ACHN (cell line): ENCODE measurements around the gene PAIP2.

Experiments used
- DNase-seq: peaks from one replicate; pipeline ENCODE4 v3.0.0-alpha.2; 2015
- in situ Hi-C: cut with HindIII; loops from 2 replicates; pipeline ENCODE4 v1.10.0; 2017; ENCODE audit warnings: low sequenced_read_pairs, low pct_ligation_motif_present, low pct_unique_long_range_greater_than_20kb

The PAIP2 gene

DNA sequence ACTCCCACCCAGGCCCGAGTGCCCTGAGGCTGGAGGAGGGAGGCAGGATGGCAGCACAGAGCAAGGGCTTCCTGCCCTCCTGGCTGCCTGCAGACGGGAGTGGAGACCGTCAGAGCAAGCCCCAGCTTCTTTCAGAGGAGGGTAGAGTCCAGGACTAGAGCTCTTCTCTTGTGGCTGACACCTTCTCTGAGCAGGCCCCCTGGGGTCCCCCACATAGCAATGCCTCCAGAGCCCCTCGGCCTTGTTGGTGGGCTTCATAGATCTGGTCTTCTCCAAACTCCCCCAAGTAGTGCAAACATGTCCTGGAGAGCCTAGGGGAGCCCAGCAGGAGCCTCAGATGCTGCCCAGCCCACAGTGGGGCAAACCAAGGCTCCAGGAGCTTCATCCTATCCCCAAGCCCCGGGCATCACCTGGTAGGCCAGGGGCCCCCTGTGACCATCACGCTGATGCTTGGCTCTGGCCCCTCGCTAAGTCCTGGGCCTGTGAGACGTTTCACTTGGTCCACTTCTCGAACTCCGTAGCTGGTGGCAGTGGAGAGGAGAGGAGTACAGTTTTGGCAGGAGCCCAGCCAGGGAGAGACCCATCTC is 46.0 kb downstream of the PAIP2 start:
- in situ Hi-C loops, result no loop called here
- no peak for DNase-seq

DNA sequence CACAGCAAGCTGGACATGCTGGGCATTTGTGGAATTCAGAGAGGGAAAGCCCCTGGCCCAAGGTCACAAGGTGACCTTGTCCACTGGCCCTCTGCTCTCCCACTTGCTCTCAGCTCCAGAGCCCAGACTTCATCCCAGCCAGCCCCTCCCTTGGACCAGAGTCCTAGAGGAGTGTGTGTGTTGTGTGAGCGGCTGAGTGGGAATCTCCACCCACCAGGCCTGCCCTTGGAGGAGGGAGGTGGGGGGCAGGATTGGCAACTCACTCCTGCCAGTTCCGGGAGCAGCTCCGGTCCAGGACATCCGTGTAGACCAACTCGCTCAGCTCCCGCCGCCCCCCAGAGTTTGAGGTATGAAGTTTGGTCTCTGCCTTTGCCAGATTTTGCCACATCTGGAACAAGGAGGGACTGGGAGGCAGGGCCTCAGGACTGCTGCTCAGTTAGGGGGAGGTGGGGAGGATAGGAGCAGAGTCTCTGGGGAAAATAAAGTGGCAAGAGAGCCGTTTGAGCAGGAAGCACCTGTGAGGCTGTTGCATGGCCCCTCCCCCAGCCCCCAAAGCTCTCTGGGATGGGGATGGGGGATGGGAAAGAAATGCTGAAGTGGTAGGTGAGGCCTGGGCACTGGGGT is 46.7 kb downstream of the PAIP2 start:
- peak; percentile 44 for DNase-seq
- in situ Hi-C loops, result no loop called here

DNA sequence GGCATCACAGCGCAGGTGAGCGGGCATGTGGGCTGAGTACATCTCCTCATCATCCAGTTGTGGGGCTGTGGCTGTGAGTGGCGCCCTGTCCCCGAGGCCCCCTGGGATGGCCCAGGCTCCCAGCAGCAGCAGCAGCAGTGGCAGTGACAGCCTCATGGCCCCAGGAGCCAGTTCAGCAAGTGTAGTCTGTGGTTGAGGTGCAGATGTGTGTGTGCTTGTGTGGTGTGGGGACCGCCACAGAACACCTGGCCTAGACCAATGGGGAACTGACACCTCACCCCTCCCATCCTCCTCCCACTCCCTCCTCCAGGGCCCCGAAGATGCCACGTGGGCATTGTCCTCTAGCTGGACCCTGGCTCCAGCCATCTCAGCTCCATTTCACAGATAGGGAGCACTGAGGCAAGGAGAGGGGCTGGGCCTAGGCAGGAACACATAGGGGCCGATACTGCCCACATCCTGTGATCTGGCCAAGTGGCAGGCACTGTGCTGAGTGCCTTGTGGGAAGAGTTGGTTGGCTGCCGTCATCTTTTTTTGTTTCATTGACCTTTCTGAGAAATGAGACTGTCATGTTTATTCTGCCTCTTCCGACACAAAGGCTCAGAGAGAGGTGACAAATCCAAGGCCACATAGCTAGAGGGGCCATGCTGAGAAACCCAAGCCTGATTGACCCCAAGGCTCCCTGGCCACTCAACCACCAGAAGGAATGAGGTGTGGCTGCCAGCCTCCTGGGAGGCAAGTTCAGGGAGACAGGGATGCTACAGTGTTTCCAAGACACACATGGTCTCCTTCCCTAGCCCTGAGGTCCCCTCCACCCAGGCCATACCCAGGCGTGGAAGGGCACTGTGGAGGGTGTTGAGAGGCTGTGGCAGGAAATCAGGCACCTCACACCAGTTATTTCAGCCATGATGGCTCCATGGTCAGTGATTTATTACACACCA is 48.3 kb downstream of the PAIP2 start, which contains the start of gene MZB1:
TSS of gene MZB1 (minus strand) at position 213 of the 938 bp plus-strand sequence. CDS start at position 156, 57 bp downstream.
- in situ Hi-C loops, result no loop called here

DNA sequence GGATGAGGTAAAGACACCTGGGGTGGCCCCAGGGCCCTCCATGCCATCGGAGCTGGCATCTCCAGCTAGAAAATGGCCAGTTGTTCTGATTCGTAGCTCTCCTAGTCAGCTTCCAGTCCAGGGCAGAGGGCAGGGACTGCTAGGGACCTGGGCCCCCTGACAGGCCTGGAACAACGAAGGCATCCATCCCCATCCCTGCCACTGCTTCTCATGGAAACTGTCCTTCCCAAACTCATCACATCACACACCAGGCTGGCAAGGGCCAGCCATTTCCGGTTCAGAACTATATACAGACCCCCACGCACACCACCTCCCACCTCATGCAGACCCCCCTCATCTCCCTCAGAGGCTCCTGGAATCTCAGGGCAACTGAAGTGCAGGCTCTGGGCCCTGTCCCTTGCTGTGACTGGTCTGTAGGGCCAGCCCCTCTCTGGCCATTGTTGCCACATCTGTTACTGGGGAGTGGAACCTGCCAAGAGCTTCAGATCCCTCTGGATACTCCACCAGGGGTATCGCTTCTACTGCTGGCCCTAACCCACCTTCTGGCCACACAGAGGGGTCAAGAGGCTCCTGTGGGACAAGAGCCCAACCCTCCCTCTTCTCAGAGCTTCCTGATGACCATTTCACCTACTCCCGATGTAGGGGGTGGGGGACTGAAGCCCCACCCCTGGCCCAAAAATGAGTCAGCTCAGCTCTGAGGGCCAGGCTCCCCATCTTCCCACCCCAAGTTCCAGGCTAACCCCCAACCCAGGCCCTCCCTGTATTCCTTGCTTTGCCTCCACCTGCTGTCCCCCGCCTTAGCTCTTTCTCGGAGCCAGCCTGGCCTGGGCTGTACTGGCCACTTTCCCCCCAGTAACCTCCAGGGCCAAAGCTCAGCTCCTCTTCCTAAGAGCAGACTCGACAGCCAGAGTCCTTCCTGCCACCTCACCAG is 49.2 kb downstream of the PAIP2 start:
- DNase-seq, result no peak
- in situ Hi-C loops, result no loop called here

More for the DNA sequence above, 48.3 kb downstream of the PAIP2 start, which contains the start of gene MZB1:
- DNase-seq, result no peak

DNA sequence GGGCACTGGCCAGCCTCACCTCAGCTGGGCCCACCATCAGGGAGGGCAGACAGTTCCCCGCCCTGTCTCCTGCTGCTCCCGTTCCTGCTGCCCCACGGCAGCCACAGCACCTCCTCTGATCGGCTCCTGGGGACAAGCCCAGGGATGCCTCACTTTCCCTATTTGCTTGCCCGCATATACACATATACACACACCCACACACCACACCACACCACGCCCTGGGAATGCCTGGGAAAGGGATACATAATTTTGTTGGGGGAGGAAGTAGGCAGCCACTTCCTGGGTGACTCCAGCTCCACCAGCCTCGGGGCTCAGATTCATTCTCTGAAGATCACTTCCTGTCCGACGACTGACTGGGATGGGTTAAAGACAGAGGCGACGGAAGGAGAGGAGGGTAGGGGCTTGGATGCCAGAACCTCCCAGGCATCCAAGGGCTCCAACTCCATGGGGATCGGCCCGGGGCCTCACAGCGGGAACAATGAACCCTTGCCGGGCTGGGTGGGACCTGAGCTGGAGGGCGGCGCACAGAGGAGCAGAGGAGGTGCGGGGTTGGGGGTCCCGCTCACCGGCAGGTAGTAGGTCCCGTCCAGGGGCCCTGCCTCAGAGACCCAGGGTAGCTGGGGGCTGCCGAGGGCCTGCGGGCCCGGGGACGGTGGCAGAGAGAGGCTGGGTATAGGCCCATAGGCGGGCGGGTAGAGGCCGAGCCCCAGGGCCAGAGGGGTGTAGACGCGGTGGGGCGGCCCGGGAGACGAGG is 50.1 kb downstream of the PAIP2 start:
- DNase-seq, result no peak
- in situ Hi-C loops, result no loop called here

DNA sequence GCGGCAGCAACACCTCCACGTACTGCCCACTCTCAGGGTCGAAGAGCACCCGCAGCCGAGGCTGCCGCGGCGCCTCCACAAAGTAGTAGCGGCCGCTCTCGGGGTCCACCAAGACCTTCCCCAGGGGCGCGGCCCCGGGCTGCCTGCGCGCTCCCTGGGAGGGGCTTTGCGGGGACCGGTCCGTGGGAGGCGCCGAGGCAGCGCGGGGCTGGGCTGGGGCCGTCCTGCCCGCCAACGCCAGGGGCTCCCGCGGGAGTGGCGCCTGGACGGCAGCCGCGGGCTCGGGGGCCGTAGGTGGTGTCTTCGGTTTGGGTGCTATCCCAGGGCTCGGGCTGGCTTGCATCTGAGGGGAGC is 50.6 kb downstream of the PAIP2 start:
- DNase-seq, result no peak
- in situ Hi-C loops, result no loop called here

DNA sequence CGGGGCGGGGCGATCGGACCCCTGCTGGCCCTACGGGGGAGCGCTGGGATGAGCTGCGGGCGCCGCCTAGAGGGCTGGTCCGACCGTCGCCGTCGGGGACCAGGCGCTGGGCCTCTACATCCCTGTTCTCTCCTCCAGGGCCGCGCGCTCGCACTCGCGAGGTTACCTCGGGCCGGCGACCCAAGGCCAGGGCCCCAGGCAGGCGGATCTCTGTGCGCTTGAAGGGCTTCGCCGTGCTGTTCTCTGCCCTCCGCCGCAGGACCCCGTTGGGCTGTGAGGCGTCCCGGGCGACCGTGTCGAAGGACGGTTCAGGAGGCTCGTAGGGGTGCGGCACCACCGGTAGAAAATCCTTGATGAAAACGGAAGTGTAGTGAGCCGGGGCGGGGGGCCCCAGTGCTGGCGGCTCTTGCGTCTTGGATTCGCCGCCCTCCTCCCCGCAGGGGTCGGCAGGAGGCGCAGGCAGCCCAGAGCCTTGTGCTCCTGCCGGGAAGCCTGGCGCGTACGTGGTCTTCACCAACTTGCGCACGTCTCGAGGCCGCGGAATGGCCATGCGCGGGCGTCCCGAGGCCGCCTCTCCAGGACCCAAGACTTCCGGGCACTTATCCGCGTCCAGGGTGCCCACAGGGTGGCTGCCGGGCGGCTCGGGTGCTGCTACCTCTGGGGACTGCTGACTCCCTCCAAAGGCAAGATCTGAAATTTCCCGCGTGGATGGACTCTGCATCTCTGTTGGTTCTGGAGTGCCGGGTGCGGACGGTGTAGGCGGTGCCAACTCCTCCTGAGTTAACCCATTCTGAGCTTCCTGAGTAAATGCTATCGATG is 51.2 kb downstream of the PAIP2 start:
- in situ Hi-C loops, result no loop called here
- DNase-seq, result peak; percentile 69

DNA sequence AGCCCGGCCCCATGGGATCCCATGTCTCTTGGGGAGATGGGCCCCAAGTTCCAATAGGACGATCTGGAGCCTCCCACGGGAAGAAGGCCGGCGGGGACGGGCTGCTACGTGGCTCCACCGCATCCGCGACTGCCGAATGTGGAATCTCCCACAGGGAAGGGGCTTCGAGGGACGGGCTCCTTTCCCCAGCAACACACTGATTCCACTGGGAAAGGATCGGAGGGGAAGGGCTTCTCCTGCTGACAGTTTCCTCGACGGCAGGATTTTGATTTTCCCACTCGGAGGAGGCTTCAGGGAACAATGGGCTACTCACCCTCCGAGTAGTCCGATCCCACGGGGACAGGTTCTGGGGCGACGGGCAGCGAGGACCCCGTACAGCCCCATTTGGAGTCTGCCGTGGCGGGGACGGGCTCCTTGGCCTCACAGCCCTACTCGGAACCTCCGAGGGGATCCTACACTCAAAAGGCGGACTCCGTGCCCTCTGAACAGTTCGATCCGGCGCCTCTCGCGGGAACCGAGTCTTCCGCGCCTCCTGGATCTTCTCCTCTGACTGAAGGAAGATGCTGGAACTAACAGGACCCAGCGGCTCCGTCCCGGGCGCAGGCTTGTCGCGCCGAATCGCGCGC is 52.0 kb downstream of the PAIP2 start:
- in situ Hi-C loops, result no loop called here
- no peak for DNase-seq

DNA sequence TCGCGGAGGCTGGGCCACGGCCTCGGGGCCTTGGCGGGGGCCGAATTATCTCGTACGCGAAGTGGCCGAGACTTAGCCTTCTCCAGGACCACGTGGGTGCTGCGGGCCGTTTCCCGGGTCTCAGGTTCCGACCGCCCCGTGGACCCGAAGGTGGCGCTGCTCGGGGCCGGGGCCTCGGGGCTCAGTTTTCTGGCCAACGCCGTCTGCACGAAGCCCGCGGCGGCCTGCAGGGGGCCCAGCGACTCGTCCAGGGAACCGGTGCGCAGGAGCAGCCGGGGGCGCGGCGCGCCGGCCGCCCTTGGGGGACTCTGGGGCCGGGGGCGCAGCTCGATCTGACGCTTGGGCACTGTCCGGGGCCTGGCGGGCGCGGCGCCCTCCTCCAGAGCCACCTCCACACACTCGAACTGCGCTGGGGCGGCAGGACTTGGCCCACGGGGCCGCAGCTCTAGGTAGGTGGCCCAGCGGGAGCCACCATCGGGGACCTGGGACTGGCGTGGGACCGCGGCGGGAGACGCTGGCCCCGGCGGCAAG is 52.5 kb downstream of the PAIP2 start:
- in situ Hi-C loops, result no loop called here
- no peak for DNase-seq

DNA sequence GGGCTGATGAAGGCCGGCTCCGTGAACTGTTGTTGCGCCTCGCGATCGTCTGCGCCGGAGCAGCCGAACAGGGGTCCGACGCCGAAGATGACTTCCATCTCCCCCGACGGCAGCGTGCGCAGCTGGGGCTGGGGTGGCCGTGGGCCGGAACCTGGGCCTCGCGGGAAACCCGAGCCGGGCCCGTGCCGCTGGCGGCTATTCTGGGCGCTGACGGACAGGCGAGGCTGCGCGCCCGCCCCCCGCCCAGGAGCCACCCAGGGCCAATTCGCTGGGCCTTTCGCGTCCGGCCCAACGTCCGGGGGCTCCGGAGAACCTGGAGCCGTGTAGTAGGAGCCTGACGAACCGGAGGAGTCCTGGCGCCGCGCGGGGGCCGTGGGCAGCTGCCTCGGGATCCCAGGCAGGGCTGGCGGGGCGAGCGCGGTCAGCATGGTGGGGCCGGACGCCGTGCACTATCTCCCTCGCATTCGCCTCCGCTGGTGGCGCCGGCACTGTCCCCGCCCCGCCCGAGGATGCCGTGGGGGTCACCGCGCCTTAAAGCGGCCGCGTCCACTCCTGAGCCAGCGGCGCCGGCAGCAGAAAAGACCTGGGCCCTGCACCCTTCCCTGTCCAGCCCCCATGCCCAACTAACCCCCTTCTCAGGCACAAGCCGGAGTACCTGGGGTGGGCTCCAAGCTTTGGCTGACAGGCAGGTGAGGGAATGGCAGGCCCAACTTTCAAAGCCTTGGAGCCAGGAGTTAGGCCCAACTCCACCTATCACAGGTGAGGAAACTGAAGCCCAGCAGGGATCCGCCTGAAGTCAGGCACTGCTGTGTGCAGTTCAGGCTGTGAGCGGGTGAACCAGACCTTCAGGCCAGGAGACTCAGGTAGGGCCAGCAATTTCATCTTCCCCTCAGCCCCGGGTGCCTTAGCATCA is 53.3 kb downstream of the PAIP2 start, which contains the start of gene PROB1:
TSS of gene PROB1 (minus strand) at position 451 of the 913 bp plus-strand sequence. CDS start at position 428, 23 bp downstream.
- DNase-seq, result no peak
- in situ Hi-C loops, result no loop called here

DNA sequence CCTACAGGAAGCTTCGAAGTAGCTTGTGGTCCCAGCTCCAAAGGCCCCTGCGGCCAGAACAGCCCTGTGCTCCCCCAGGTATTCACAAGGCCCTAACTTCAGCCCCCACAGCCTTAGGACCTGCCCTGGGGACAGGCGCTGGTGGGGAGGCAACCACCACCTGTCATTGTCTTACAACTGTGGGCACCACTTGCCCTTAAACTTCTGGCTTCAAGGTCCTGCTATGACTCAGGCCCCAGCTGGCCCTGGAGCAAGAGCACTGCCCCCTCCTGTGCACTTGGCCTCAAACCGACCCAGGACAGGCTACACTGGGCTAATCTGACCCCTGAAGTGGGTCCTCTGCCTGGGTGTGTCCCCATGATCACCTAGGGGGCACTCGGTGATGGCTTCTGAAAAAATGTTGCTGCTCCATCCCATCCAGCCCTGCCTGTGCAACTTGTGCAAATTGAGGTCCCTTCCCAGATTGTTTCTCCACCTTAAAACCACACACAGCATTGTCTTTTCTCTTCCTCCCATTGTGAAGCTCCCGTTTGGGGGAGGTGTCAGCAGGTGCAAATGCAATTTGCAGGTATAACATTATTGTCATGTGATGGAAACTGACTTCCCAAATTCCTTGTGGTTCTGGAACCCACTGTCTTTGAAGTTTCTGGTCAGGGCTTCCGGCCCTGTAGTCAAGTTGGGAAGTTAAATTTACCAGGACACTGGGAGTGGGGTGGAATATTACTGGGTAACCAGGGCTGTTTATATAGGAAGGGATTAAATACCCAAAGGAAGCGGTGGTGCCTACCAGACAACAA is 54.4 kb downstream of the PAIP2 start:
- DNase-seq, result no peak
- in situ Hi-C loops, result no loop called here

DNA sequence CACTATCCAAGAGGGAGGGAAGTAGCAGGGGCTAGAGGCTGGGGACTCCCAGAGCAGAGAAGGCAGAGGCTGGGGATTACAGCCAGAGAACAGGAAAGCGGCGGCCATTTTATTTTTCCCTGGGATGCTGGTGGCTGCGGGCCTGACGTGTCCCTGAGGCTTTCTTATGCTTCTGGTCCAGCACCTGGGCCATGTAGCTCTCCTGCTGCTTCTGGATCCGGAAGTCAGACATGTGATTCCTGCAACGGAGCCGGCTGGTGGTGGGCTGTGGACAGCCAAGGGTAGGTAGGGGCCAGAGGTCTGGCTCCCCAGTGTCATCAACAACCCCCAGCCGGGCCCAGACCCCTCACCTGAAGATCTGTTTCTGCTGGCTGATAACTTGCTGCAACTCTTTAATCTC is 55.0 kb downstream of the PAIP2 start:
- in situ Hi-C loops, result no loop called here
- DNase-seq, result no peak

DNA sequence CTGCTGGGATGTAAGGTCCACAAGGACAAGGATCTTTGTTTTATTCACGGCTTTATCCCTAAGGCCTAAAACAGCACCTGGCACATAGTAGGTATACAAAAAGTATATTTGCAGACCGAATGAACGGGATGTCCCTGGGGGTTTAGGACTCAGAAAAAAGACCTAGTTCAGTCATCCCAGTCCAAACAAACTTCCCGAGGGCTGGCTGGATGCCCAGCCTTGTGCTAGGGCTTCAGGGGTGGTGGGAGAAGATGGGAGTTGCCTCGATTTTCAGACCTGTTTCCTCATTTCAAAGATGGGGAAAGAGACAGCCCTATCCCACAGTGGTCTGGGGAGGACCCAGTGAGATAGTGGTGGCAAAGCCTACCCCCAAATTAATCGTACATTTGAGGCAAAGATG is 56.3 kb downstream of the PAIP2 start:
- no peak for DNase-seq

DNA sequence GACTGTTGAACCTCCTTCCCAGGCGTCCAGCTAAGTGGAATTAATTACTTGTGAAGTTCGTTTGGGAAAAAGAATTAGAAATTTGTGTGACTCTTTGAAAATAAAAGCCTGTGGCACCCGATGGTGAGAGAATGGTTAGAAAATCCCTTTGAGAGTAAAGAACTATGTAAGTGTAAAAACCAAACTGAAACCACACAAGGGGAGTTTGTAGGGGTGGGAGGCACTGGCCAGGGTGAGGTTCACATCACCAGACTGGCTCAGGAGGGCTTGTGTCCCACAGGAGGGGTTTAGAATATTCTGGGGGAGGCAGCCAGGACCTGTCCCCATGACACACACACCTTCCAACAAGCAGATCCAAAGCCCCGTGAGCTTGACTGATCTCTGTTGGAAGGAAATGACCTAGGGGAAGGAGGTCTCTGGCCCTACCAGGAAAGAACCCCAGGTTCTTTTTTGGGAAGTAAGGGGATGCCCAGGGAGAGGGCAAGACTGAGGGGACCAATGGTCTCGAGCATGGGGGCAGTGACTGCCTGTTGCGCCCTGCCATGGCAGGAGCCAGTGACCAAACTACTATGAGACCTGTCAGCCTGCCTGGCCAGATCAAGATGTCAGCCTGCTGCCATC is 58.0 kb downstream of the PAIP2 start:
- in situ Hi-C loops, result no loop called here
- DNase-seq, result no peak

More for the DNA sequence above, 56.3 kb downstream of the PAIP2 start:
- in situ Hi-C loops, result no loop called here
